ENCODE results near the gene GALNT13. TPM values are rescaled to one million over a fixed set of nuclear protein-coding genes. Genes with fewer than 3 reads are reported as not detected.

The GALNT13 gene
- polyA plus RNA-seq, 2 of the 4 experiments (the other 2 are of a cell fraction), result 12.1 to 15.6 TPM

DNA sequence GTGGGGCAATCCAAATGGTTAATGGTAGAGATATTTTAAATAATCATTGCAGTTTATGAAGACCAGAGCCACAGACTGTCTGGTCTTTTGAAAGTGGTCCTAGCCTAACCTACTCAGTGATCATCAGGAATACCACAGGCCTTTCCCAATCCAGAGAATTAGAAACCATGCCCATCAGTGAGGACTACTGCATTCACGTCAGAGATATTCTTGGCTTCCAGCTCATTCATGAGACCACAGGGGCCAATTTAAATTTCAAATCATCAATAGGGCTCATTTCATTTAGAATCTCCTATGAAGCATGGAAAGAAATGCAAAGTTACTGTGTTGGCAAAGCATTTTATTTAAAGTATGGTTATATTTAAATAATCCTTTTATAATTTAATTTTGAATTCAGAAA, 464.5 kb downstream of the GALNT13 start:
- no peaks in the 10 kb centered on the region for H3K4me1 ChIP-seq
- 82% methylated on average over 1 of the region's 1 CpG for whole genome bisulfite sequencing (ENCODE audit: missing lambda C conversion rate)
- no peak for DNase-seq (ENCODE audit: low read depth in 1 of 2, low spot score in 1 of 2)
- no peaks in the 10 kb centered on the region for H3K9me3 ChIP-seq
- ChIA-PET CTCF (no interaction called here), POLR2A (no interaction called here)
- ATAC-seq, result no peak
- no peak overlapping the region for H3K27ac ChIP-seq
- no peak overlapping the region for H3K4me3 ChIP-seq
- TF ChIP-seq GATA3 (IDR thresholded peaks at IDR 0.05; ENCODE audit: borderline replicate concordance), result no peak
- no peak for TF ChIP-seq RNF2 (IDR thresholded peaks at IDR 0.05; ENCODE audit: borderline replicate concordance, low read depth)
- no peak for TF ChIP-seq ESRRA (IDR thresholded peaks at IDR 0.05; ENCODE audit: borderline replicate concordance, low read length)
- TF ChIP-seq MAX (IDR thresholded peaks at IDR 0.05), result no peak
- TF ChIP-seq BHLHE40 (IDR thresholded peaks at IDR 0.05; ENCODE audit: low read depth, low read length), result no peak
- no peak for TF ChIP-seq HDAC2 (IDR thresholded peaks at IDR 0.05)
- TF ChIP-seq RCOR1 (IDR thresholded peaks at IDR 0.05; ENCODE audit: low read depth, low read length), result no peak
- no peak for TF ChIP-seq ZNF302 (CRISPR knock-in tag; IDR thresholded peaks at IDR 0.05)
- no peak for TF ChIP-seq FOXS1 (CRISPR knock-in tag; IDR thresholded peaks at IDR 0.05)
- no peak for TF ChIP-seq EP300 (IDR thresholded peaks at IDR 0.05)
- FAIRE-seq, result no peak
- no peak overlapping the region for H3K4me2 ChIP-seq

DNA sequence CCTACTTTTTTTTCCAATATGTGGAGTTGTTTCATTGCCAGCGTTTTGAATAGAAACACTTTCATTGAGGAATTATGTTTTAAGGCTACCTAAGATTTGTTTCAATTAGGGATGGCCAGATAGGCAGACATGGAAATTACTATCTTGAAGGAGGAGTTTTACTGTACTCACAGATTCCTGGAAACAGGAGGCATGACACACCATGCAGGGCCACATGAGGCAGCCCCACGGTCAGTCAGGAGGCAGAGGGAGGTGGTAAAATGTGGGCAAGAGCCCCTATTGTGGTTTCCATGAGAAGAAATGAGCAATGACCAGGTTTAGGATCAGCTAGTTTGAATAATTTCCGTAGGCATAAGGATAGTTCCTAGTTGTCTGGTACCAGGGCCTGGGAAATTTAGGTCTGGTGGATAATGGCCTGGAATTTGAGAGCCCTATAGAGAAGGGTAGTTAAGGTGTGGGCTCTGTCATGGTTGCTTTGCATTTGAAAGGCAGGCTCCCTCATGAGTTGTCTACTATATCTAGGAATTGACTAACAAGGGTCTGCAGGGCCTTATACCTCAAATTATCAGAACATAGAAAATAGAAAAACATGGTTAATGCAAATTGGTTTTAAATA, 466.7 kb downstream of the GALNT13 start:
- no peak for ATAC-seq
- TF ChIP-seq HDAC2 (IDR thresholded peaks at IDR 0.05) (no peak), GATA3 (IDR thresholded peaks at IDR 0.05; ENCODE audit: borderline replicate concordance) (no peak), BCL3 (IDR thresholded peaks at IDR 0.05) (no peak), MAFK (IDR thresholded peaks at IDR 0.05; ENCODE audit: partially characterized antibody) (no peak), ZC3H11A (IDR thresholded peaks at IDR 0.05) (no peak), POLR2AphosphoS2 (conservative IDR thresholded peaks at IDR 0.05; ENCODE audit: low read length) (no peak), FOXS1 (CRISPR knock-in tag; IDR thresholded peaks at IDR 0.05) (no peak), MAX (IDR thresholded peaks at IDR 0.05) (no peak), POLR2A (IDR thresholded peaks at IDR 0.05; ENCODE audit: low read length) (no peak), NR3C1 (IDR thresholded peaks at IDR 0.05) (no peak), ESRRA (IDR thresholded peaks at IDR 0.05; ENCODE audit: borderline replicate concordance, low read length) (no peak), E2F6 (IDR thresholded peaks at IDR 0.05; ENCODE audit: borderline replicate concordance, low read depth) (no peak), HOXB13 (CRISPR knock-in tag; IDR thresholded peaks at IDR 0.05; ENCODE audit: low read depth) (no peak), NFE2L2 (conservative IDR thresholded peaks at IDR 0.05; ENCODE audit: low read length) (no peak), KDM5A (IDR thresholded peaks at IDR 0.05) (no peak), CBX2 (IDR thresholded peaks at IDR 0.05; ENCODE audit: borderline replicate concordance, low read depth) (no peak), ZSCAN20 (CRISPR knock-in tag; IDR thresholded peaks at IDR 0.05) (no peak), FOSL2 (IDR thresholded peaks at IDR 0.05) (no peak), FOSL2 (CRISPR knock-in tag; IDR thresholded peaks at IDR 0.05) (no peak)
- TF ChIP-seq, protein P1, sequence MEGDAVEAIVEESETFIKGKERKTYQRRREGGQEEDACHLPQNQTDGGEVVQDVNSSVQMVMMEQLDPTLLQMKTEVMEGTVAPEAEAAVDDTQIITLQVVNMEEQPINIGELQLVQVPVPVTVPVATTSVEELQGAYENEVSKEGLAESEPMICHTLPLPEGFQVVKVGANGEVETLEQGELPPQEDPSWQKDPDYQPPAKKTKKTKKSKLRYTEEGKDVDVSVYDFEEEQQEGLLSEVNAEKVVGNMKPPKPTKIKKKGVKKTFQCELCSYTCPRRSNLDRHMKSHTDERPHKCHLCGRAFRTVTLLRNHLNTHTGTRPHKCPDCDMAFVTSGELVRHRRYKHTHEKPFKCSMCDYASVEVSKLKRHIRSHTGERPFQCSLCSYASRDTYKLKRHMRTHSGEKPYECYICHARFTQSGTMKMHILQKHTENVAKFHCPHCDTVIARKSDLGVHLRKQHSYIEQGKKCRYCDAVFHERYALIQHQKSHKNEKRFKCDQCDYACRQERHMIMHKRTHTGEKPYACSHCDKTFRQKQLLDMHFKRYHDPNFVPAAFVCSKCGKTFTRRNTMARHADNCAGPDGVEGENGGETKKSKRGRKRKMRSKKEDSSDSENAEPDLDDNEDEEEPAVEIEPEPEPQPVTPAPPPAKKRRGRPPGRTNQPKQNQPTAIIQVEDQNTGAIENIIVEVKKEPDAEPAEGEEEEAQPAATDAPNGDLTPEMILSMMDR (IDR thresholded peaks at IDR 0.05), result no peak
- no peak overlapping the region for H3K4me3 ChIP-seq
- CTCF ChIA-PET, result no interaction called here
- POLR2A ChIA-PET, result no interaction called here
- H3K4me1 ChIP-seq, result peaks cover 8% of the 10 kb centered on the region; the same call in 1 of the 3 replicates
- no peak for DNase-seq (ENCODE audit: low read depth in 1 of 2, low spot score in 1 of 2)
- H3K27ac ChIP-seq, result no peak overlapping the region
- FAIRE-seq, result no peak
- WGBS (ENCODE audit: missing lambda C conversion rate), result 72% methylated on average over 2 of the region's 3 CpGs
- no peaks in the 10 kb centered on the region for H3K9me3 ChIP-seq
- no peak overlapping the region for H3K4me2 ChIP-seq
